Measurements from ENCODE around the gene FAM200C. TPM values are rescaled to one million over a fixed set of nuclear protein-coding genes. Genes with fewer than 3 reads are reported as not detected.

The FAM200C gene
- total and polyA plus RNA-seq, 2 donors (not counting 1 experiment from before 2014, with no cell fraction given), result 4.0 to 5.3 TPM

GRCh38 chr5:160432787-160433186 lies 32.9 kb upstream of the FAM200C start:
- no peak for DNase-seq (ENCODE audit: low read depth in 2 of 2)
- TF ChIP-seq CTCF (conservative IDR thresholded peaks at IDR 0.05 in 1 of 2, IDR thresholded peaks at IDR 0.05 in 1 of 2; ENCODE audit: low read depth in 1 of 2, low read length in 2 of 2), result no peak
- TF ChIP-seq EZH2 (IDR thresholded peaks at IDR 0.05; ENCODE audit: low read length, missing control alignments), result no peak
- H3K4me1 ChIP-seq (ENCODE audit: control insufficient read depth, extremely low read depth, insufficient read depth, low read length), result no peaks in the 10 kb centered on the region
- H3K4me3 ChIP-seq (replicated peaks in 1 of 4; ENCODE audit: control extremely low read depth in 1 of 4, insufficient read depth in 1 of 4, low read depth in 3 of 4, low read length in 4 of 4), result no peak overlapping the region
- peaks cover 3% of the 10 kb centered on the region for H3K27me3 ChIP-seq (ENCODE audit: control insufficient read depth, insufficient read depth, low read length)
- peaks cover 2% of the 10 kb centered on the region for H3K36me3 ChIP-seq (ENCODE audit: control insufficient read depth, insufficient read depth, low read length)
- H3K9me3 ChIP-seq (ENCODE audit: control insufficient read depth, insufficient read depth, low read depth, low read length), result no peaks in the 10 kb centered on the region
- H3K9ac ChIP-seq (ENCODE audit: insufficient read depth, low read length), result no peak overlapping the region
- H2AFZ ChIP-seq (ENCODE audit: low read length), result no peak overlapping the region
- no peak overlapping the region for H3K27ac ChIP-seq (ENCODE audit: insufficient read depth, low read length)
- H3K79me2 ChIP-seq (ENCODE audit: control insufficient read depth, insufficient read depth, low read length), result no peaks in the 10 kb centered on the region
- H3K4me2 ChIP-seq (ENCODE audit: extremely low read depth, insufficient read depth, low read length), result no peak overlapping the region
- no peaks in the 10 kb centered on the region for H4K20me1 ChIP-seq (ENCODE audit: control insufficient read depth, extremely low read depth, insufficient read depth, low read length)

- TF ChIP-seq EZH2 (IDR thresholded peaks at IDR 0.05; ENCODE audit: low read length, missing control alignments) (no peak), CTCF (conservative IDR thresholded peaks at IDR 0.05 in 1 of 2, IDR thresholded peaks at IDR 0.05 in 1 of 2; ENCODE audit: low read depth in 1 of 2, low read length in 2 of 2) (no peak)
- Histone ChIP-seq H3K4me1 (ENCODE audit: control insufficient read depth, extremely low read depth, insufficient read depth, low read length) (no peaks in the 10 kb centered on the region), H3K9ac (ENCODE audit: insufficient read depth, low read length) (no peak overlapping the region), H2AFZ (ENCODE audit: low read length) (no peak overlapping the region), H3K27me3 (ENCODE audit: control insufficient read depth, insufficient read depth, low read length) (peaks cover 3% of the 10 kb centered on the region), H3K79me2 (ENCODE audit: control insufficient read depth, insufficient read depth, low read length) (no peaks in the 10 kb centered on the region), H3K36me3 (ENCODE audit: control insufficient read depth, insufficient read depth, low read length) (peaks cover 2% of the 10 kb centered on the region), H3K4me3 (replicated peaks in 1 of 4; ENCODE audit: control extremely low read depth in 1 of 4, insufficient read depth in 1 of 4, low read depth in 3 of 4, low read length in 4 of 4) (no peak overlapping the region), H4K20me1 (ENCODE audit: control insufficient read depth, extremely low read depth, insufficient read depth, low read length) (no peaks in the 10 kb centered on the region), H3K9me3 (ENCODE audit: control insufficient read depth, insufficient read depth, low read depth, low read length) (no peaks in the 10 kb centered on the region), H3K27ac (ENCODE audit: insufficient read depth, low read length) (no peak overlapping the region), H3K4me2 (ENCODE audit: extremely low read depth, insufficient read depth, low read length) (no peak overlapping the region)
- no peak for DNase-seq (ENCODE audit: low read depth in 2 of 2)
These were observed 32.3 kb upstream of the FAM200C start for GRCh38 chr5:160432196-160432595.

- Histone ChIP-seq H3K4me3 (replicated peaks in 1 of 4; ENCODE audit: control extremely low read depth in 1 of 4, insufficient read depth in 1 of 4, low read depth in 3 of 4, low read length in 4 of 4) (no peak overlapping the region), H3K9me3 (ENCODE audit: control insufficient read depth, insufficient read depth, low read depth, low read length) (no peaks in the 10 kb centered on the region), H4K20me1 (ENCODE audit: control insufficient read depth, extremely low read depth, insufficient read depth, low read length) (no peaks in the 10 kb centered on the region), H3K4me1 (ENCODE audit: control insufficient read depth, extremely low read depth, insufficient read depth, low read length) (peaks cover 8% of the 10 kb centered on the region), H3K27ac (ENCODE audit: insufficient read depth, low read length) (no peak overlapping the region), H3K36me3 (ENCODE audit: control insufficient read depth, insufficient read depth, low read length) (peaks cover 2% of the 10 kb centered on the region), H3K27me3 (ENCODE audit: control insufficient read depth, insufficient read depth, low read length) (no peaks in the 10 kb centered on the region), H2AFZ (ENCODE audit: low read length) (no peak overlapping the region), H3K79me2 (ENCODE audit: control insufficient read depth, insufficient read depth, low read length) (peaks cover 24% of the 10 kb centered on the region), H3K9ac (ENCODE audit: insufficient read depth, low read length) (no peak overlapping the region), H3K4me2 (ENCODE audit: extremely low read depth, insufficient read depth, low read length) (no peak overlapping the region)
- no peak for DNase-seq (ENCODE audit: low read depth in 2 of 2)
- TF ChIP-seq EZH2 (IDR thresholded peaks at IDR 0.05; ENCODE audit: low read length, missing control alignments) (no peak), CTCF (conservative IDR thresholded peaks at IDR 0.05 in 1 of 2, IDR thresholded peaks at IDR 0.05 in 1 of 2; ENCODE audit: low read depth in 1 of 2, low read length in 2 of 2) (no peak)
These were observed 27.8 kb upstream of the FAM200C start for GRCh38 chr5:160427607-160428006.

All from fibroblast of lung (primary cell).